HG03196 (cell line): ENCODE measurements around the gene CPZ.
"Not testable (repeated sequence)": the region's sequence is repeated elsewhere in the genome, so short reads cannot be mapped to it uniquely, and the experiment has no call there.

Experiments used
- ATAC-seq: cut with Tn5 transposase; IDR thresholded peaks from one replicate; pipeline ENCODE4 v1.9.1; 2021; ENCODE audit not compliant: unreplicated experiment

The CPZ gene

GRCh38 chr4:8608714-8609391 lies 16.3 kb downstream of the CPZ start:
- no peak for ATAC-seq

- no peak for ATAC-seq
These were observed 16.8 kb downstream of the CPZ start for GRCh38 chr4:8609406-8609805.

- ATAC-seq = no peak
These were observed 17.3 kb downstream of the CPZ start for GRCh38 chr4:8609824-8610350.

- no peak for ATAC-seq
These were observed 18.5 kb downstream of the CPZ start for GRCh38 chr4:8610858-8611616.

GRCh38 chr4:8612646-8613045 lies 20.1 kb downstream of the CPZ start:
- no peak for ATAC-seq

- no peak for ATAC-seq
These were observed 21.1 kb downstream of the CPZ start for GRCh38 chr4:8613421-8614364.

- ATAC-seq = no peak
These were observed 22.0 kb downstream of the CPZ start for GRCh38 chr4:8614365-8615193.

- no peak for ATAC-seq
These were observed 22.8 kb downstream of the CPZ start for GRCh38 chr4:8615366-8615765.

- no peak for ATAC-seq
These were observed 23.6 kb downstream of the CPZ start for GRCh38 chr4:8615921-8616787.

- ATAC-seq = no peak
These were observed 24.3 kb downstream of the CPZ start for GRCh38 chr4:8616831-8617230.

- ATAC-seq = no peak
These were observed 25.0 kb downstream of the CPZ start for GRCh38 chr4:8617486-8618040.

- ATAC-seq = no peak
These were observed 25.9 kb downstream of the CPZ start for GRCh38 chr4:8618421-8618820.

- no peak for ATAC-seq
These were observed 26.6 kb downstream of the CPZ start for GRCh38 chr4:8618961-8619720.

- not testable (repeated sequence) for ATAC-seq
These were observed 28.6 kb downstream of the CPZ start for GRCh38 chr4:8621135-8621534.

- not testable (repeated sequence) for ATAC-seq
These were observed 32.2 kb downstream of the CPZ start for GRCh38 chr4:8624601-8625272.

GRCh38 chr4:8630240-8630905 lies 37.8 kb downstream of the CPZ start:
- not testable (repeated sequence) for ATAC-seq

- not testable (repeated sequence) for ATAC-seq
These were observed 39.3 kb downstream of the CPZ start for GRCh38 chr4:8631896-8632295.
